Measurements from ENCODE around the gene FERMT2.

GRCh38 chr14:52829527-52830185 lies 121.2 kb downstream of the FERMT2 start:
- TF ChIP-seq CTCF (IDR thresholded peaks at IDR 0.05; ENCODE audit: low read depth, low read length, missing input control) (no peak), TAF1 (conservative IDR thresholded peaks at IDR 0.05) (no peak), REST (IDR thresholded peaks at IDR 0.05) (no peak), ATF3 (IDR thresholded peaks at IDR 0.05) (no peak), JUND (IDR thresholded peaks at IDR 0.05) (no peak), MAX (IDR thresholded peaks at IDR 0.05) (no peak), RAD21 (IDR thresholded peaks at IDR 0.05) (no peak), FOXA1 (IDR thresholded peaks at IDR 0.05) (no peak), EGR1 (IDR thresholded peaks at IDR 0.05; ENCODE audit: low read depth in 2 of 2) (no peak), SP1 (IDR thresholded peaks at IDR 0.05) (no peak), HNF4A (conservative IDR thresholded peaks at IDR 0.05) (no peak)
